ENCODE results near the gene SEMA3F. TPM values are rescaled to one million over a fixed set of nuclear protein-coding genes. Genes with fewer than 3 reads are reported as not detected.
A peak's percentile ranks its signal among the peaks of the same experiment; 100 is the strongest.

SEMA3F gene
- total RNA-seq, 1 donor from 2014 or later: 37.5 TPM

DNA sequence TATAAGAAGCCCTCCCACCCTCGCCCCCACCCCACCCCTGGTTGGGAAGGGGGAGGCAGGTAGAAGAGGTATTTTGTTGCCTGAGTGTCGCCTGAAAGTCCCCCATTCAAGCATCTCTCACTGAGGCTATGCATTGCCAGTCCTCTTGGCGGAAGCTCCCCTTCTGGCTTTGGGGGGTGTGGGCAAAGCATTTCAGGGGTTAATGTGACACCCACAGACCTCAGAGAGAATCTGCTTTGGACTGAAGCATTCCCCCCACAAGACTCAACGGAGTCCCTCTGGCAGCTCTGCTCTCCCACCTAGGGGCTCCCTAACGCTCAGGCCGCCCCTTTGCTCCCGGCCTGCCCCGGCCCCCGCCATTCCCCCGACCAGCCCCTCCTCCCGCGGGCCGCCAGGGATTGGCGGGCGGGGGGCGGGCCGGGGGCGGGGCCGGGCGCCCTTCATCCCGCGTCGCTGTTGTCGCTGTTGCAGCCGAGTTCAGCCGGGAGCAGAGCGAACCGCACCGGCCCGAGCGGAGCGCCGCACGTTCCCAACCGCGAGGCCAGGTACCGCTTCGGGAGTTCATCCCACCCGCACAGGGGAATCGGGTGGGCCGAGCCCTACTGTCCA is 49.8 kb downstream of the SEMA3F start, which contains the start of gene SLC38A3:
Gene SLC38A3 (plus strand): TSS at position 468 of the 609 bp plus-strand sequence. CDS start 8,929 bp downstream, outside the sequence.
- H3K27me3 Mint-ChIP-seq (ENCODE audit: low read depth): peaks cover 15% of the 10 kb centered on the region
- H3K4me1 Mint-ChIP-seq (ENCODE audit: low read depth): peaks cover 10% of the 10 kb centered on the region
- DNase-seq (ENCODE audit: low spot score): no peak
- H3K4me3 Mint-ChIP-seq (ENCODE audit: unreplicated experiment): peak within 1 kb of the TSS; percentile 61
- TF ChIP-seq CTCF (IDR thresholded peaks at IDR 0.05): no peak
- H3K27ac Mint-ChIP-seq (ENCODE audit: unreplicated experiment): peak within 1 kb of the TSS; percentile 32
- no peaks in the 10 kb centered on the region for H3K36me3 Mint-ChIP-seq (ENCODE audit: low read depth)
- no peaks in the 10 kb centered on the region for H3K9me3 Mint-ChIP-seq (ENCODE audit: low read depth)

GRCh38 chr3:50205413-50206276 is 50.5 kb downstream of the SEMA3F start:
- H3K36me3 Mint-ChIP-seq (ENCODE audit: low read depth): no peaks in the 10 kb centered on the region
- peaks cover 15% of the 10 kb centered on the region for H3K27me3 Mint-ChIP-seq (ENCODE audit: low read depth)
- DNase-seq (ENCODE audit: low spot score): no peak
- peaks cover 10% of the 10 kb centered on the region for H3K4me1 Mint-ChIP-seq (ENCODE audit: low read depth)
- no peak overlapping the region for H3K27ac Mint-ChIP-seq (ENCODE audit: unreplicated experiment)
- H3K9me3 Mint-ChIP-seq (ENCODE audit: low read depth): no peaks in the 10 kb centered on the region
- H3K4me3 Mint-ChIP-seq (ENCODE audit: unreplicated experiment): peak overlapping the region; percentile 61
- TF ChIP-seq CTCF (IDR thresholded peaks at IDR 0.05): no peak

GRCh38 chr3:50207359-50208042 is 52.4 kb downstream of the SEMA3F start:
- peaks cover 10% of the 10 kb centered on the region for H3K4me1 Mint-ChIP-seq (ENCODE audit: low read depth)
- H3K27me3 Mint-ChIP-seq (ENCODE audit: low read depth): peaks cover 8% of the 10 kb centered on the region

DNA sequence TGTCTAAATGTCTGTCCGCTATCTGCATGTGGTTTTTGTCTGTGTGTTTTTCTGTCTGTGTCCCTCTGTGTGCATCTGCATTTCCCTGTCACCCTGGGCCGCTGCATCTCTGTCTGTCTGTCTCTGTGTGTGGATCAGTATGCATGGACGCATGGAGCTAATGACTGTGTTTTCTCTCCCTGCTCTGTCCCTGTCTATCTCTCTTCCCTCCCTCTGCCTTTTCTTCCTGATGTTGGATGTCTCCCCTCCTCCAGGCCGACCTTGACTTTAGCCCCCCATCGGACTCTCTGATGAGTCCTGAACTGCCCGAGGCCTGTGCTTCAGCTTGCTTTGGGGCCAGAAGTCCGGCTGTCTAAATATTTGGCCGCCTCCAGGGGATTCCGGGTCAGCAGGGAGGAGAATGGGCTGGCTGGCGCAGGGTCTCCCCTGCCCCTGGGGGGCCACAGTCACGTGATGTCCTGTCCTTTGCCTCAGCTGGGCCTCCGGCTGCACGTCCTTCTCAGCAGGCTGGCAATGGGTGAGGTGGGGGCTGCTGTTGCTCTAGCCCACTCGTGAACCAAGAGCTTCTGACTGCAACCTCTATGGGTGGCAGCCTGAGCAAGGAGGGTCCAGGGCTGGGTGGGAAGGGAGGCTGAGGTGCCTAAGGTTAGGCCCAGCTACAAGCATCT is 53.7 kb downstream of the SEMA3F start:
- TF ChIP-seq CTCF (IDR thresholded peaks at IDR 0.05): no peak
- no peak overlapping the region for H3K4me3 Mint-ChIP-seq (ENCODE audit: unreplicated experiment)
- H3K9me3 Mint-ChIP-seq (ENCODE audit: low read depth): no peaks in the 10 kb centered on the region
- H3K27ac Mint-ChIP-seq (ENCODE audit: unreplicated experiment): no peak overlapping the region
- no peak for DNase-seq (ENCODE audit: low spot score)
- peaks cover 7% of the 10 kb centered on the region for H3K4me1 Mint-ChIP-seq (ENCODE audit: low read depth)
- H3K27me3 Mint-ChIP-seq (ENCODE audit: low read depth): peaks cover 2% of the 10 kb centered on the region
- no peaks in the 10 kb centered on the region for H3K36me3 Mint-ChIP-seq (ENCODE audit: low read depth)

More at GRCh38 chr3:50207359-50208042, 52.4 kb downstream of the SEMA3F start:
- Mint-ChIP-seq H3K36me3 (ENCODE audit: low read depth) (no peaks in the 10 kb centered on the region), H3K4me3 (ENCODE audit: unreplicated experiment) (no peak overlapping the region), H3K27ac (ENCODE audit: unreplicated experiment) (no peak overlapping the region), H3K9me3 (ENCODE audit: low read depth) (no peaks in the 10 kb centered on the region)
- no peak for TF ChIP-seq CTCF (IDR thresholded peaks at IDR 0.05)
- no peak for DNase-seq (ENCODE audit: low spot score)

- peaks cover 7% of the 10 kb centered on the region for H3K4me1 Mint-ChIP-seq (ENCODE audit: low read depth)
- no peak overlapping the region for H3K27ac Mint-ChIP-seq (ENCODE audit: unreplicated experiment)
- no peak for TF ChIP-seq CTCF (IDR thresholded peaks at IDR 0.05)
- no peak for DNase-seq (ENCODE audit: low spot score)
- H3K9me3 Mint-ChIP-seq (ENCODE audit: low read depth): no peaks in the 10 kb centered on the region
- H3K4me3 Mint-ChIP-seq (ENCODE audit: unreplicated experiment): no peak overlapping the region
- H3K36me3 Mint-ChIP-seq (ENCODE audit: low read depth): no peaks in the 10 kb centered on the region
- peaks cover 2% of the 10 kb centered on the region for H3K27me3 Mint-ChIP-seq (ENCODE audit: low read depth)
Measured at GRCh38 chr3:50210176-50210509, 55.0 kb downstream of the SEMA3F start.

All from chondrocyte (in vitro differentiated cells).